ENCODE data around the gene FHIT.

Gene FHIT

DNA sequence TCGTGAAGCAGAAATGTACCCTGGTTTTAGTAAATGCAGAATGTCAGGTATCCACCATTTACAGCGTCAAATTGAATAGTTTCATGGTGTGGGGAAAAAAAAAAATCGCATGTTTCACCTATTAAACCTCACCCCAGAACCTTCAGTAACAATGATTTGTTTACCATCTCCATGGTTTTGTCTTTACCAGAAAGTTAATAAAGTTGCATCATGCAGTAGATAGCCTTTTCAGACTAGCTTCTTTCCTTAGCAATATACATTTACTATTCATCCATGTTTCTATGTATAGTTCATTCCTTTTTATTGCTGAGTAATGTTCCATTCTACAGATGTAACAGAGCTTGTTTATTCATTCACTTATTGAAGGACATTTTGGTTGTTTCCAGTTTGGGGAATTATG, 1066.1 kb downstream of the FHIT start:
- DNase-seq = no peak

- no peak for DNase-seq
Measured at GRCh38 chr3:60182697-60183096, 1068.6 kb downstream of the FHIT start.

DNA sequence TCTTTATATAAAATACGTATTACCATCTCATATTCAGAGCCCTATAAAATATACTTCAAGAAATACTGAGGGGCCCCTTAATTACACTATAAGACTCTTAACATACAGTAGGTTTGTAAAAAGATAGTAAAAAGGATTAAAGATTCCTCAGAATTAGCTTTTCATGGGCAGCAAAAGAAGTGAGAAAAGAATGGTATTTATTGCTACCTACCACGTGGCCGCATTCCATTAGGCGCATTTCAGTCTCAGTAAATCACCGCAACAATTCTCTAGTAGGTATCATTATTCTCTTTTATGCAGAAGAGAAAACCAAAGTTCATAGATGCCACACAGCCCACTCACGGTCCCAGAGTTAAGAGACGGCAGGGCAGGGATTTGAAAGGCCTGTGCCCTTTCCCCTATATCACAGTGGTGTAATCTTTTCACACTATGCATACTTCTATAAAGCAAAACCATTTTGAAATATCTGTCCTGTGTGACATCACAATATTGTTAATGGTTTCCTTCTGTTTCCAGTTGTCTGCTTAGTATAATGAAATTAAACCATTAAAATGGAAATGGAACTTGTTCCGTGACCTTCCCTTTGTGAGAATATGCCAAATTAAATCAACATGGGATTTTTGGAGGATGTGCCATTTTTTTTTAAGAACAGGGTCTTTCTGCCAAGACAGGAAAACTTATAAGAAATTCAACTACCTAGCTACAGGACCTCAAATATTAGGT, 1072.2 kb downstream of the FHIT start:
- no peak for DNase-seq

DNA sequence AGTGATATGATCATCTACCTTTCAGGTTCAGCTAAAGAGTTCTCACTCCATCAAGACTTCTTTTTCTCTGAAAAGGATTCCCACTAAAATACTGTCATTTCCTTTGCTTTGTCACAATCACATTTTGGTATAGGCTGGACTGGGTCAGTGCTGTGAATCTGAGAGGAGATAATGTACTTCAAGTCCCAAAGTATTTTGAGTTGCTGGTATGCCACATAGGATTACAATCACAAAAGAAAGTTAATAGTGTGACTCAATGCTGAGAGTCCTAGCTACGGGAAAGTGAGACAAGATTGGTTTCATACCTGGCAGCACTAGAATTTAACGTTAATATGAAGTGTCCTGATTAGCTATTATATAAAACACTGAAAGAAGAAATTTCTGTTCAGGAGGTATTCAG, 1073.5 kb downstream of the FHIT start:
- no peak for DNase-seq

- DNase-seq = no peak
Measured at GRCh38 chr3:60176614-60177013, 1074.6 kb downstream of the FHIT start.

DNA sequence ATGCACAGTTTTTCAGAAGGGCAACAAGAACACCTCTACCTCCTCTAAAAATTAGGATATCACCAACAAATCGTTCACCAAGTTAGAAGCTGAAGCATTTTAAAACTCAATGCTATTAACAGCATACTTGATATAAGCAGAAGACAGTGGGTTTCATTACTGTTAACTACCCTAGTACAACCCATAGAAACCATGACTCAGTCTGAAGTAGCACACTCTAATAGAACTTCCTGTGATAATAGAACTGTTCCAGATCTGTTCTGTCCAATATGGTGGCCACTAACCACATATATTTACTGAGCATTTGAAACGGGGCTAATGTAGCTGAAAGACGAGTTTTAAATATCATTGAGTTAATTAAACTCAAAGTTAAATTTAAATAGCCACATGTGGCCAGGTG, 1075.6 kb downstream of the FHIT start:
- no peak for DNase-seq

GRCh38 chr3:60169755-60170154, 1081.5 kb downstream of the FHIT start:
- no peak for DNase-seq

DNA sequence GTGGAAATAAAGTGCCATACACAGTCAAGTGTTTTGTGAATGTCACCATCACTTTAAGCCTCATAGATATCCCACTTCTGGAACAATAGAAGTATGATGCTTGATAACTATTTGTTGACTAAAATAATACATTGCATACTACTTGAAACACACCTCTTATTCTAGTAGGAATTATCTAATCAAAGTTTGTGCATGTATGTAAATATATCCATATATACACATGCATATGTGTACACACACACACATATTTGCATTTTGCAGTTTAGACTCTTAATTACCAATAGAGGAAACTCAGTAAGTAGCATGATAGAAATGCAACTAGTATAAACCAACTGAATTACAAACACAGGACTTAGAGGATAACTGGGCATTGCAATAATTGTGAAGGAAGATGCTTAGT, 1084.1 kb downstream of the FHIT start:
- no peak for DNase-seq

DNA sequence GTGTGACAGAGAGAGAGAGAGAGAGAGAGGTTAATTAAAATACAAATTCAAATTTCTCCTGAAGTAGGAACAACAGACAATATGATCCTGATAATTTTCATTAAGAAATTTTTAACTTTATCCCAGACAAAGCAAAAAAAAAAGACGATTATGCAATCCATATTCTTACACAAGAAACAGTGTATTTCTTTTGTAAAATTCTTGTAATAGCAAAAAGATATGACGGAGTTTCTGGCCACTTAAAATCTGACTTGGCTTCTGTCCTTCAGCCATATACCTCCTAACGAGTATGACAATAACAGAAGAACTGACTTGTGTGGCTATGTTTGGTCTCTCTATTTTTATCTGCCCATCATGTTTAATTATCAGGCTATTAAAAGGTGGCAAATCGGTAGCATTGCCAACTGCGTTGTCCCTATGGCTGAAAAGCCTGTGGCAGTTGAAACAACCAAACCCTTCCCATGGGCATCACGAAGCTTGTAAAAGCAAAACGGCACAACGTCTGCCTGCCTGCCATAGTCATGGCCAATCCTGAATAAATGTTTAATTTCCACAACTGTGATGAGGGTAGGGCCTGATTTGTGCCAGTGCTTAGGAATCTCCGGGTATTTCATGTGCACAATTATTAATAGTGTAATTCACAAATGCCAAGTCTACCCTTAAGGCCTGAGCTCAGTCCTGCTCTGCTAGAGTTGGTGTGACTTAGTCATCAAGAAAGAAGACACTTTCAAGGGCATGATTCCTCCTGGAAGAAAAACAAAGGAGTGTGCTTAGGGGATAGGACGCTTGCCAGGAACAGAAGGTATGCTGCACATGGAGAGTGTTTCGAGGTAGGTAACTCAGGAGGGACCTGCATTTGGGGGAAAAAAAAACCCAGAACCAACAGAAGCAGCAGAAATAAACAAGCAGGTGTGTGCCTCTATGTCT, 1090.2 kb downstream of the FHIT start:
- DNase-seq = no peak

DNA sequence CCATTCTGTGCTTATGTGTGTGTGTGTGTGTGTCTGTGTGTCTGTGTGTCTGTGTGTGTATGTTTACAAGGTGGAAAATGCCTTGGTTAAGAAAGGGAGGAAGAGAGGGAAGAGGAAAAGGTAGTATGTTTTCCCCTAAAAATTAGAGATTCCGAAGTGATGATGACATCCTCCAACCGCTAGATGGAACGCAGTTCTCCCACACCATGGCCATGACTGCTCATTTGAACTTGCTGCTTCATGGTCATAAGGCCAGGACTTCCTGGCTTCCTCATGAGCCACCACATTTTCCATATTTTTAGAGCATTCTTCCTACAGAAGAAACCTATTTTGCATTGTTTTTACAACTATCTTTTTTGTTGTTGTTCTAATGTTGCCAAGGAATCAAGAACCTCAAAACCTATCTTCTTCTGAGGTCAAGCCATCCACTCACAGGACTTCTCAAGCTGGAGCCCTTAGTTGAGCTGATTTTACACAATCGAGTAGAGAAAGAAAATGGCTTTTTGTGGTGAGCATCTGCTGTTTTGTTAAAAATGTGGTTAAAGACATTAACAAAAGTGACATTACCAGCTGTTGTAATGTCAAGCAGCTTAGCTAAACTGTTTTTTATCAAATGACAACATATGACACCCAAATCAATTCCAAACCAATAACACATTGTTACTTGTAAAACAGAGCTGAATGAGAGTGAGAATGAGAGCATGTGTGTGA, 1091.0 kb downstream of the FHIT start:
- no peak for DNase-seq

DNA sequence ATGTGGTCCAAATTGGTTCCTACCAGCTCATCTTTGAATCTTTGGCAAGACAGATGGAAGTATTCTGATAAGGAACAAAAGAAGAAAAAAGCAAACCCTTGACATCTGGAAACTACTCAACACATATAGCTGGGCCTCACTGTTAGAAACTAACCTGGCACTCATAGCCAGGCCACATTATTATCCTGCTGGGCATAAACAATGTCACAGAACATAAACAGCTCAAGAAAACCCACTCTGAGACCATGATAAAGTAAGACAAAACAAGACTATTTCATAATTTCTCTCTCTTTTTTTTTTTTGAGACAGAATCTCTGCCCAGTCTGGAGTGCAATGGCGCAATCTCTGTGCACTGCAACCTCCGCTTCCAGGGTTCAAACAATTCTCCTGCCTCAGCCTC, 1093.2 kb downstream of the FHIT start:
- no peak for DNase-seq

- DNase-seq = no peak
Measured at GRCh38 chr3:60154011-60154410, 1097.2 kb downstream of the FHIT start.

DNA sequence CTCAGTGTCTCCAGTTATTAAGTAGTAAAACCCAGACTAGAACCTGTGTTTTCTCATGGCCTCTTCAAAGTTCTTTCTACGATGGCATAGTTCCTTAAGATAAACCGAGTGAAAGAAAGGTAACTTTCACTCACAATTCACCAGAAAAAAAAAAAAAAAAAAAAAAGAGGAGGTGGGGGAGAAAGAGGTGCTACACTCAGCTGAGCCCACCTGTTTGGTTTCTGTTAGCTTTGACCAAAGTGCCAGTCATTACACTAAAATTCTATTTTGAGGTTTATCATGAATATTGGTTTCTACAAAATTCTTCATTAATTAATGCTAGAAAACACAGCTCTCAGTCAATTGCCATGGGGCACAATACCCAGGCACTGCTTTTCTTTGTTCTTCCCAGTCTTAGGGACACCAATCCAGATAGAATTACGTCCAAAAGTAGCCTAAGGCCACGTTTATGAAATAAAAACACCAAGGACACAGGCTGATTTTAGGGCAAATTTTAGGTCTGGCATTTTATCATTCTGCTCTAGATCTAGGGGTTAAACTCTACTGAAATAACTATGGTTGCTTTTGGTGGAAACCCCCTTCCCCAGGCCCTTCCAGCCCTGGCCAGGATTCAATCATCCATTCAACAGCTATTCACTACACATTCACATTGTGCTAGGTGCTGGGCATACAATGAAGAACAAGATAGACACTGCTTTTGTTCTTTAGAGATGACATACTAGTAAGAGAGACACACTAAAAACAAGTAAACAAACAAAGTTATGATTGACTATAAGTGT, 1097.8 kb downstream of the FHIT start:
- DNase-seq = no peak

DNA sequence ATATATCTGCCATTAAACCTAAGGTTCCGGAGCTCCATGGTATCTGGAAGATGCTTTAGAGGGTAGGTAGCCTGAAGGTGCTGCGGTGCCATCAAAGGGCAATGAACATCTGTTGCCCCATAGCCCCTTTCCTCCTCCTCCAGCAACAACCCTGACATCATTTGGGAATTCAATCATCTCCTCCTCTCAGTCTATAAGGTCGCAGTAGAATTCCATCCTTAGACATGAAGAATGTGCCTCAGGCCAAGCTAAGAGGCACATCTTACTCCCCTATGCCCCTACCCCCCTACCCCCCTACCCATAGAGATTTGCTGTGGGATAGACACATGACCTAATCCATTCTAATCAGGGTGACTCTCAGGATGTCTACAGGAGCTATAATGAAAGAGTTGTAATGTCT, 1101.8 kb downstream of the FHIT start:
- no peak for DNase-seq

GRCh38 chr3:60147249-60147950, 1103.9 kb downstream of the FHIT start:
- DNase-seq = no peak

- DNase-seq = no peak
Measured at GRCh38 chr3:60146121-60146520, 1105.1 kb downstream of the FHIT start.

- no peak for DNase-seq
Measured at GRCh38 chr3:60144071-60144470, 1107.2 kb downstream of the FHIT start.

DNA sequence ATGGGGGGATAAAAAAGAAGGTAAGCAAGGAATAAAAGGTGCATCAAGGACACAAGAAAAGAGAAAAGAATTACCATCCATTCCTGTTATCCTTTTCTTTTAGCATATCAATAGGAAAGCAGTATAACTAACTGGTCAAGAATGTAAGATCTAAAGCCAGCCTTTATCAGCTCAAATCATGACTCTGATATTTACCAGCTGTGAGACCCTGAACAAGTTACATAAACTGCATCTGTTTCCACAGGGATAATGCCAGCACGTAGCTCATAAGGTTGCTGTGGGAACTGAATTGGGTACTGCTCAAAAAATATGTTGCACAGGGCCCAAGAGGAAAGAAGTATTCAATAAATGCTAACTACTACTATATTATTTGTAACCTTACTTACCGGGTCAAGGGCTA, 1109.2 kb downstream of the FHIT start:
- no peak for DNase-seq

DNA sequence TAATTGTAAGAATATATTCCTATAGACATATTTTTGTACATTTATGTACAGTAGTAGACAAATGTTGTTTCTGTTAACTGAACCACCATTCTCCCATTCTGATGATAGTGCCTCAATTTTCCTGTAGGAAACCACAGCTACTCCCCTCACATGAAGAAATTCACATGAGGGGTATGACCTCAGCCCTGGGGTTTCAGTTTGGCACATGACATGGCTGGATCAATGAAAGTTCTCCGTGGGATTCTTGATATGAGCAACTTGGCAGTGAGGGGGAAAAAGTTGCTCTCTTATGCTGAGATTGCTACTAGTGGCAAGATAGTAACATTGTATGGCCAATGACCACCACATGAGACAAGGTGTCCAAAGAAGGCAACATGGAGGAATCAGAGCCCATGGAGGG, 1111.1 kb downstream of the FHIT start:
- DNase-seq = no peak

DNA sequence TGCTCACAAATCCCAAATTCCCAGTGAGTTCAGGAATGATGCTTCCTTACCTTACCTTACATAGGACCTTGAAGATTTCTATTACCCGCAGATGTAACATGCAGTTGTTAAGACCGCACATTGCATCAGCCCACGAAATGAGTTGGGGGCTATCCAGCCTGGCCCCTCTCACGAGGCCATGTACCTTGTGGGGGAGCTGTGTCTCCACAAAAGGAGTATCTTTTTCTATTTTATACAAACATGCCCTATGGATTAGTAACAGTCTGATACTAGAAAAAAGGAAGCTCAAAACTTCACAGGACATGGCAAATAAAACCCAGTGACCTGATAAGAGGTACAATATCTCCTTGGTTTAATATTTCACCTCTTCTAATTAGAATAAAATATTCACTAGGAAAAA, 1114.7 kb downstream of the FHIT start:
- no peak for DNase-seq

- DNase-seq = no peak
Measured at GRCh38 chr3:60135474-60135873, 1115.8 kb downstream of the FHIT start.

Measured in SIG-M5 (cell line).